HCT116 (cell line): ENCODE measurements around the gene TJP1. TPM values are rescaled to one million over a fixed set of nuclear protein-coding genes. Genes with fewer than 3 reads are reported as not detected.

Source experiments
- ATAC-seq: fragments of 200-7000 bp; cut with Tn5 transposase; 2 replicates; pipeline ENCODE4 v1.9.1; 2020; ENCODE audit warnings: mild to moderate bottlenecking, moderate library complexity
- BruUV-seq: library from RNA; stranded (reverse); fragments of 400-500 nt; replicated peaks from 2 replicates; lab custom pipeline; 2021; lab: Mats Ljungman, UMichigan
- CTCF ChIA-PET: fragments of 300-600 bp; sonication (Branson Sonifier 250); formaldehyde crosslinking; loops from one replicate; lab custom pipeline; 2021; ENCODE audit warnings: antibody characterized with exemption; lab: Charles Lee
- POLR2A ChIA-PET: fragments of 300-600, 350-600 bp; sonication (Branson Sonifier 250); formaldehyde crosslinking; loops from one replicate; lab custom pipeline; 2021; ENCODE audit warnings: antibody characterized with exemption; lab: Charles Lee
- RAD21 ChIA-PET, 2 experiments: fragments of 300-600 bp; sonication (Branson Sonifier 250); formaldehyde crosslinking; loops; one replicate each; lab custom pipeline; 2023; ENCODE audit warnings: low total read pairs in 2 of 2; ENCODE audit not compliant: uncharacterized antibody in 2 of 2, unreplicated experiment in 2 of 2, low non-redundant PET in 1 of 2; lab: Charles Lee
- DNase-seq: peaks from one replicate; pipeline ENCODE4 v3.0.0-alpha.2; 2010; ENCODE audit warnings: low read depth, low spot score
- H2AFZ ChIP-seq: fragments of 200-600 bp; shearing (Covaris generic), sonication (generic); 2 replicates; pipeline ENCODE4 v1.6.1; 2017; ENCODE audit warnings: low read depth, mixed run types, mixed read lengths, antibody characterized with exemption, low read length; ENCODE audit not compliant: poor library complexity, severe bottlenecking
- H3K27ac ChIP-seq: 2 replicates; pipeline ENCODE4 v1.5.1; 2012; ENCODE audit warnings: low read depth, low read length
- H3K27me3 ChIP-seq: fragments of 200-600 bp; sonication (generic); 2 replicates; pipeline ENCODE4 v1.6.1; 2016; ENCODE audit warnings: mixed run types, low read length, mixed read lengths; ENCODE audit not compliant: insufficient read depth
- H3K36me3 ChIP-seq, 2 experiments: fragments of 200-500 bp in 1 of 2; fragments of 200-600 bp in 1 of 2; sonication (Bioruptor generic) in 1 of 2; sonication (generic) in 1 of 2; 2 replicates each; pipeline versions ENCODE4 v1.5.1 to v1.6.1; 2014 to 2016; ENCODE audit warnings: low read length in 2 of 2, inconsistent platforms in 1 of 2, mixed read lengths in 1 of 2, mixed run types in 1 of 2; ENCODE audit not compliant: insufficient read depth in 2 of 2, control insufficient read depth in 1 of 2
- H3K4me1 ChIP-seq, 2 experiments: fragments of 200-600 bp in 1 of 2; sonication (generic) in 1 of 2; 2 replicates each; pipeline versions ENCODE4 v1.5.1 to v1.6.1; 2012 to 2017; ENCODE audit warnings: low read length in 2 of 2, inconsistent platforms in 1 of 2, mild to moderate bottlenecking in 1 of 2, mixed read lengths in 1 of 2, mixed run types in 1 of 2, moderate library complexity in 1 of 2; ENCODE audit not compliant: insufficient read depth in 2 of 2, control insufficient read depth in 1 of 2
- H3K4me2 ChIP-seq: fragments of 200-600 bp; sonication (generic); 2 replicates; pipeline ENCODE4 v1.6.1; 2017; ENCODE audit warnings: mixed run types, low read length, mixed read lengths
- H3K4me3 ChIP-seq, 2 experiments: fragments of 200-600 bp in 1 of 2; sonication (generic) in 1 of 2; replicated peaks in 1 of 2; 2 replicates each; pipeline ENCODE4 v1.5.1; 2011 to 2016; ENCODE audit warnings: low read length in 2 of 2, control low read depth in 1 of 2, low read depth in 1 of 2, mild to moderate bottlenecking in 1 of 2, mixed read lengths in 1 of 2, mixed run types in 1 of 2
- H3K79me2 ChIP-seq: fragments of 200-600 bp; sonication (generic); 2 replicates; pipeline ENCODE4 v1.6.1; 2017; ENCODE audit warnings: mild to moderate bottlenecking, mixed run types, low read length, moderate library complexity, mixed read lengths; ENCODE audit not compliant: insufficient read depth
- H3K9ac ChIP-seq: fragments of 200-600 bp; sonication (generic); 2 replicates; pipeline ENCODE4 v1.6.1; 2016; ENCODE audit warnings: low read length, mixed read lengths
- H3K9me2 ChIP-seq: fragments of 200-600 bp; sonication (generic), shearing (Covaris generic); 2 replicates; pipeline ENCODE4 v1.6.1; 2017; ENCODE audit warnings: mixed run types, mild to moderate bottlenecking, moderate library complexity; ENCODE audit not compliant: insufficient read depth
- H3K9me3 ChIP-seq, 2 experiments: fragments of 200-500 bp in 1 of 2; fragments of 200-600 bp in 1 of 2; sonication (Bioruptor generic) in 1 of 2; sonication (generic) in 1 of 2; 2 replicates each; pipeline ENCODE4 v1.6.1; 2014 to 2017; ENCODE audit warnings: low read length in 2 of 2, mixed read lengths in 2 of 2, inconsistent platforms in 1 of 2, low read depth in 1 of 2, mild to moderate bottlenecking in 1 of 2, mixed run types in 1 of 2, moderate library complexity in 1 of 2; ENCODE audit not compliant: control insufficient read depth in 1 of 2, insufficient read depth in 1 of 2
- H4K20me1 ChIP-seq: fragments of 200-600 bp; sonication (generic), shearing (Covaris generic); 2 replicates; pipeline ENCODE4 v1.6.1; 2017; ENCODE audit warnings: mixed run types, mild to moderate bottlenecking, moderate library complexity; ENCODE audit not compliant: insufficient read depth
- CBX3 ChIP-seq: IDR thresholded peaks from 2 replicates; pipeline ENCODE4 v1.6.1; 2012; ENCODE audit warnings: low read depth
- EGR1 ChIP-seq: IDR thresholded peaks from 2 replicates; pipeline ENCODE4 v1.6.1; 2012; ENCODE audit warnings: low read depth
- EZH2phosphoT487 ChIP-seq: fragments of 200-600 bp; IDR thresholded peaks from 2 replicates; pipeline ENCODE4 v1.6.1; 2018; ENCODE audit warnings: antibody characterized with exemption, borderline replicate concordance
- FOSL1 ChIP-seq: IDR thresholded peaks from 2 replicates; pipeline ENCODE4 v1.6.1; 2012; ENCODE audit warnings: low read depth
- REST ChIP-seq: IDR thresholded peaks from 2 replicates; pipeline ENCODE4 v1.6.1; 2012; ENCODE audit warnings: low read depth
- SIN3A ChIP-seq: IDR thresholded peaks from 2 replicates; pipeline ENCODE4 v1.6.1; 2012; ENCODE audit warnings: low read depth
- YY1 ChIP-seq: IDR thresholded peaks from 2 replicates; pipeline ENCODE4 v1.6.1; 2011; ENCODE audit warnings: low read length, low read depth, moderate library complexity, mild to moderate bottlenecking; ENCODE audit not compliant: insufficient replicate concordance; ENCODE audit errors: extremely low read depth
- intact Hi-C: fragments of 100-400 bp; cut with micrococcal nuclease; formaldehyde crosslinking; loops from 2 replicates; pipeline ENCODE4 v1.10.0; 2022
- total RNA-seq: library from RNA; stranded (reverse); gene quantifications from one replicate; pipeline ENCODE4 v1.2.1, GENCODE V29; 2021; ENCODE audit not compliant: unreplicated experiment

TJP1 gene
- total RNA-seq, 1 experiment from 2014 or later = 83.6 TPM

GRCh38 chr15:29825227-29825626 lies 3.0 kb upstream of the TJP1 start:
- Histone ChIP-seq H3K36me3 (no peaks in the 10 kb centered on the region), H3K4me1 (peaks cover 13 to 19% of the 10 kb centered on the region in 2 experiments), H3K4me2 (no peak overlapping the region), H3K9me2 (no peaks in the 10 kb centered on the region), H3K27me3 (no peaks in the 10 kb centered on the region), H3K27ac (no peak overlapping the region), H3K4me3 (no peak overlapping the region), H3K9ac (no peak overlapping the region), H3K9me3 (no peaks in the 10 kb centered on the region), H3K79me2 (peaks cover 13% of the 10 kb centered on the region), H4K20me1 (no peaks in the 10 kb centered on the region), H2AFZ (no peak overlapping the region)
- no peak for DNase-seq
- ATAC-seq = no peak
- intact Hi-C loops = no loop called here
- ChIA-PET CTCF (interaction anchor here (1.1 kb wide), 1 partner anchor 101 kb away, joined by 3 read pairs; no protein-coding TSS in a partner anchor), POLR2A (no interaction called here), RAD21 (no interaction called here)
- no TSS peak for BruUV-seq
- no peak for TF ChIP-seq FOSL1
- TF ChIP-seq REST = no peak
- TF ChIP-seq CBX3 = no peak
- TF ChIP-seq EZH2phosphoT487 = no peak
- TF ChIP-seq EGR1 = no peak
- TF ChIP-seq YY1 = no peak
- no peak for TF ChIP-seq SIN3A
